ENCODE measurements around the gene ZNF784.

DNA sequence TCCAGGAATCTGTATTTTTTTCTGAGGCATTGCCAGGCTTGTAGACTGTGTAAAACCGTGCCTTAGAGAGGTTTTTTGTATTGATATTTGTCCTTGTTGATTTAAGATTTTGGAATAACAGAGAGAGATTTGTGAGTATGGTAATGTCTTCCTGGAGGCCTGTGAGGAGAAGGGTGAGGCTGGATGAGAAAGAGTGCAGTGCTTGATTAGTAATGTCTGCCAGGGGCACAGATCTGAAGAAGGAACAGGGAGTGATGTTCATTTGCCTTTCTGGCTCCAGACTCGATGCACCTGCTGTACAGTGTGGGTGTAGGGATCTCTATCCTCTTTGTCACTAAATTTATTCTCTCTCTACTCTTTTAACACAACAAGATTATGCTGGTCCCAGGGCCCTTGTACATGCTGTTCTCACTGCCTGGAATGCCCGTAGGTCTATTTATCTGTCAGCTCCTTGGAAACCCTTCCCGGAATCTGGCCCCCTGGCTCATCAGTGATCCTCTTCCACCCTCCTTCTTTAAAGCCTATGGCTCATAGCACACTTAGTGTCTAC, 29.3 kb downstream of the ZNF784 start:
- TF ChIP-seq, protein P1, sequence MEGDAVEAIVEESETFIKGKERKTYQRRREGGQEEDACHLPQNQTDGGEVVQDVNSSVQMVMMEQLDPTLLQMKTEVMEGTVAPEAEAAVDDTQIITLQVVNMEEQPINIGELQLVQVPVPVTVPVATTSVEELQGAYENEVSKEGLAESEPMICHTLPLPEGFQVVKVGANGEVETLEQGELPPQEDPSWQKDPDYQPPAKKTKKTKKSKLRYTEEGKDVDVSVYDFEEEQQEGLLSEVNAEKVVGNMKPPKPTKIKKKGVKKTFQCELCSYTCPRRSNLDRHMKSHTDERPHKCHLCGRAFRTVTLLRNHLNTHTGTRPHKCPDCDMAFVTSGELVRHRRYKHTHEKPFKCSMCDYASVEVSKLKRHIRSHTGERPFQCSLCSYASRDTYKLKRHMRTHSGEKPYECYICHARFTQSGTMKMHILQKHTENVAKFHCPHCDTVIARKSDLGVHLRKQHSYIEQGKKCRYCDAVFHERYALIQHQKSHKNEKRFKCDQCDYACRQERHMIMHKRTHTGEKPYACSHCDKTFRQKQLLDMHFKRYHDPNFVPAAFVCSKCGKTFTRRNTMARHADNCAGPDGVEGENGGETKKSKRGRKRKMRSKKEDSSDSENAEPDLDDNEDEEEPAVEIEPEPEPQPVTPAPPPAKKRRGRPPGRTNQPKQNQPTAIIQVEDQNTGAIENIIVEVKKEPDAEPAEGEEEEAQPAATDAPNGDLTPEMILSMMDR (IDR thresholded peaks at IDR 0.05; ENCODE audit: insufficient read depth, low read length, poor library complexity, severe bottlenecking) = no peak
- no peak for TF ChIP-seq EZH2phosphoT487 (conservative IDR thresholded peaks at IDR 0.05; ENCODE audit: low read length)

Data from SU-DHL-6 (cell line).